Mucosa of rectum (tissue), 2 donors: ENCODE measurements around the gene GPA33.

Experiments
- H3K27ac ChIP-seq, 2 donors: one replicate each; pipeline ENCODE4 v1.7.0; 2013; ENCODE audit warnings: inconsistent platforms in 2 of 2, low read depth in 2 of 2, low read length in 2 of 2
- H3K27me3 ChIP-seq, 2 donors: one replicate each; pipeline ENCODE4 v1.7.0; 2013; ENCODE audit warnings: low read length in 2 of 2; ENCODE audit not compliant: control insufficient read depth in 2 of 2, insufficient read depth in 2 of 2
- H3K36me3 ChIP-seq, 2 donors: one replicate each; pipeline ENCODE4 v1.7.0; 2013; ENCODE audit warnings: low read length in 2 of 2; ENCODE audit not compliant: control insufficient read depth in 2 of 2, insufficient read depth in 2 of 2
- H3K4me1 ChIP-seq, 2 donors: one replicate each; pipeline ENCODE4 v1.7.0; 2013; ENCODE audit warnings: low read length in 2 of 2, mild to moderate bottlenecking in 1 of 2; ENCODE audit not compliant: control insufficient read depth in 2 of 2, insufficient read depth in 2 of 2
- H3K4me3 ChIP-seq, 2 donors: one replicate each; pipeline ENCODE4 v1.7.0; 2013; ENCODE audit warnings: low read length in 2 of 2
- H3K9ac ChIP-seq, 2 donors: one replicate each; pipeline ENCODE4 v1.7.0; 2013; ENCODE audit warnings: low read length in 2 of 2, low read depth in 1 of 2, mild to moderate bottlenecking in 1 of 2
- H3K9me3 ChIP-seq, 2 donors: one replicate each; pipeline ENCODE4 v1.7.0; 2013; ENCODE audit warnings: low read length in 2 of 2; ENCODE audit not compliant: control insufficient read depth in 2 of 2
- donor health status: healthy.
- donor health status: Normal muscosa, but diverticular disease.

Gene GPA33

DNA sequence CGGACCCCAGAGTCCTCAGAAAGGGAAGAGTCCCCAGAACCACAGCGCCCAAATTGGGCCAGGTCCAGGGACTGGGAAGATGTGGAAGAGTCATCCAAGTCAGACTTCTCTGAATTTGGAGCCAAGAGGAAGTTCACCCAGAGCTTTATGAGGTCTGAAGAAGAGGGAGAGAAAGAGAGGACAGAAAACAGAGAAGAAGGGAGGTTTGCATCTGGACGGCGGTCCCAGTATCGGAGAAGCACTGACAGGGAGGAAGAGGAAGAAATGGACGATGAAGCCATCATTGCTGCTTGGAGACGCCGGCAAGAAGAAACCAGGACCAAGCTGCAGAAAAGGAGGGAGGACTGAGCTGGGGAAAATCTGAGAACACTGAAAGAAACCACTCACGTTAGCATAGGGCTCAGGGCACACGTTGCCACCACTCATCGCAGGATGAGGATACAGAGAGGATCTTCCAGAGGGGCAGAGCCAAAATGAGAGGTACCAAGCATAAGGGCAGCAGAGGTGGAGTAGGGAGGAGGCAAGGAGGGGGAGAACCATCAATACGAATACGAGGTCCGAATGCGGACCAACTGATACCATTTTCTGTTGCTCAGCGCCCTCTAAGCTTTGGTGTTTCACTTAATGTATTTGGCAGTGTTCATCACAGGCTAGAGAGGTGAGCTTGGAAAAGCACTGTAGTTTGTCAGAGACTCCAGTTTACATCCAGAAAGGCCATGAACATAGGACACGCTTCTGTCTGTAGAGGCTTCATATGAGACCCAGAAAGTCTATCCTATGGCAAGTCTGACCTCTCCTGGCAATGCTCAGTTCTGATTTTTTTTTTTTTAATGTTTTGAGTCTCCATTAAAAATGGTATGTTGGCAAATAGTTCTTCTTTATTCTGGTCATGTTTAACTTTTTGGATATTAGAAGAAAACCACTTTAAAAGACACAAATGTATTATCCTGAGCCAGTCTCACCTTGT lies 38.4 kb upstream of the GPA33 start:
- Histone ChIP-seq H3K4me1 (peaks cover 4 to 7% of the 10 kb centered on the region in 2 donors), H3K27me3 (peaks cover 0 to 3% of the 10 kb centered on the region in 2 donors), H3K9ac (no peak overlapping the region), H3K9me3 (no peaks in the 10 kb centered on the region), H3K27ac (no peak overlapping the region), H3K36me3 (no peaks in the 10 kb centered on the region), H3K4me3 (no peak overlapping the region)

- peaks cover 0 to 3% of the 10 kb centered on the region in 2 donors for H3K27me3 ChIP-seq
- H3K36me3 ChIP-seq, result no peaks in the 10 kb centered on the region
- no peak overlapping the region for H3K27ac ChIP-seq
- H3K9me3 ChIP-seq, result no peaks in the 10 kb centered on the region
- peaks cover 4 to 7% of the 10 kb centered on the region in 2 donors for H3K4me1 ChIP-seq
- no peak overlapping the region for H3K4me3 ChIP-seq
- no peak overlapping the region for H3K9ac ChIP-seq
Measured at GRCh38 chr1:167127661-167128060, 37.5 kb upstream of the GPA33 start.

GRCh38 chr1:167127236-167127635 lies 37.1 kb upstream of the GPA33 start:
- Histone ChIP-seq H3K27ac (no peak overlapping the region), H3K27me3 (peaks cover 0 to 3% of the 10 kb centered on the region in 2 donors), H3K9me3 (no peaks in the 10 kb centered on the region), H3K36me3 (no peaks in the 10 kb centered on the region), H3K9ac (no peak overlapping the region), H3K4me1 (peaks cover 4 to 7% of the 10 kb centered on the region in 2 donors), H3K4me3 (no peak overlapping the region)

GRCh38 chr1:167126811-167127210 lies 36.6 kb upstream of the GPA33 start:
- H3K36me3 ChIP-seq, result no peaks in the 10 kb centered on the region
- no peak overlapping the region for H3K4me3 ChIP-seq
- H3K27ac ChIP-seq, result no peak overlapping the region
- no peak overlapping the region for H3K9ac ChIP-seq
- H3K9me3 ChIP-seq, result no peaks in the 10 kb centered on the region
- H3K27me3 ChIP-seq, result peaks cover 0 to 3% of the 10 kb centered on the region in 2 donors
- H3K4me1 ChIP-seq, result peaks cover 9 to 12% of the 10 kb centered on the region in 2 donors

DNA sequence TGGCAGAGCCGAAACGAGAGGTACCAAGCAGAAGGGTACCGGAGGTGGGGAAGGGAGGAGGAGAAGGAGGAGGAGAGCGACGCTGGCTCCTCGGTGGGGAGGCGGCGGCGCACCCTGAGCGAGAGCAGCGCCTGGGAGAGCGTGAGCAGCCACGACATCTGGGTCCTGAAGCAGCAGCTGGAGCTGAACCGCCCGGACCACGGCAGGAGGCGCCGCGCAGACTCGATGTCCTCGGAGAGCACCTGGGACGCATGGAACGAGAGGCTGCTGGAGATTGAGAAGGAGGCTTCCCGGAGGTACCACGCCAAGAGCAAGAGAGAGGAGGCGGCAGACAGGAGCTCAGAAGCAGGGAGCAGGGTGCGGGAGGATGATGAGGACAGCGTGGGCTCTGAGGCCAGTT lies 36.1 kb upstream of the GPA33 start:
- Histone ChIP-seq H3K36me3 (no peaks in the 10 kb centered on the region), H3K4me1 (peaks cover 13 to 15% of the 10 kb centered on the region in 2 donors)

GRCh38 chr1:167122568-167122967 lies 32.4 kb upstream of the GPA33 start:
- no peaks in the 10 kb centered on the region for H3K36me3 ChIP-seq
- peaks cover 11 to 16% of the 10 kb centered on the region in 2 donors for H3K4me1 ChIP-seq
- no peak overlapping the region for H3K27ac ChIP-seq
- peaks cover 0 to 2% of the 10 kb centered on the region in 2 donors for H3K27me3 ChIP-seq
- no peak overlapping the region for H3K4me3 ChIP-seq
- no peak overlapping the region for H3K9ac ChIP-seq
- no peaks in the 10 kb centered on the region for H3K9me3 ChIP-seq

More for the DNA sequence above, 36.1 kb upstream of the GPA33 start:
- Histone ChIP-seq H3K4me3 (no peak overlapping the region), H3K27ac (no peak overlapping the region), H3K9ac (no peak overlapping the region), H3K27me3 (peaks cover 0 to 3% of the 10 kb centered on the region in 2 donors), H3K9me3 (no peaks in the 10 kb centered on the region)

GRCh38 chr1:167122121-167122480 lies 31.9 kb upstream of the GPA33 start:
- Histone ChIP-seq H3K9ac (peak overlapping the region; percentile 81 to 82), H3K4me1 (peaks cover 11 to 16% of the 10 kb centered on the region in 2 donors), H3K9me3 (no peaks in the 10 kb centered on the region), H3K27ac (peak overlapping the region; percentile 88 to 91), H3K36me3 (no peaks in the 10 kb centered on the region), H3K4me3 (peak overlapping the region in 1 of 2 donors; percentile 77), H3K27me3 (peaks cover 0 to 2% of the 10 kb centered on the region in 2 donors)

- H3K4me3 ChIP-seq, result peak overlapping the region; percentile 73 to 77
- H3K36me3 ChIP-seq, result no peaks in the 10 kb centered on the region
- H3K9ac ChIP-seq, result peak overlapping the region; percentile 81 to 82
- H3K27ac ChIP-seq, result peak overlapping the region; percentile 88 to 91
- no peaks in the 10 kb centered on the region for H3K9me3 ChIP-seq
- H3K27me3 ChIP-seq, result peaks cover 0 to 2% of the 10 kb centered on the region in 2 donors
- peaks cover 11 to 16% of the 10 kb centered on the region in 2 donors for H3K4me1 ChIP-seq
Measured at GRCh38 chr1:167121375-167122120, 31.4 kb upstream of the GPA33 start.

- peaks cover 0 to 2% of the 10 kb centered on the region in 2 donors for H3K27me3 ChIP-seq
- no peaks in the 10 kb centered on the region for H3K9me3 ChIP-seq
- peak overlapping the region; percentile 81 to 82 for H3K9ac ChIP-seq
- H3K27ac ChIP-seq, result peak overlapping the region; percentile 88 to 91
- peaks cover 11 to 16% of the 10 kb centered on the region in 2 donors for H3K4me1 ChIP-seq
- peak overlapping the region; percentile 73 to 77 for H3K4me3 ChIP-seq
- no peaks in the 10 kb centered on the region for H3K36me3 ChIP-seq
Measured at GRCh38 chr1:167120899-167121298, 30.7 kb upstream of the GPA33 start.

GRCh38 chr1:167119696-167120095 lies 29.5 kb upstream of the GPA33 start:
- Histone ChIP-seq H3K27me3 (peaks cover 0 to 2% of the 10 kb centered on the region in 2 donors), H3K27ac (no peak overlapping the region), H3K9me3 (no peaks in the 10 kb centered on the region), H3K4me3 (no peak overlapping the region), H3K9ac (no peak overlapping the region), H3K36me3 (no peaks in the 10 kb centered on the region), H3K4me1 (peaks cover 11 to 16% of the 10 kb centered on the region in 2 donors)
